MM.1S (cell line): ENCODE data around the gene PDSS2.

Experiments used
- DNase-seq: peaks from one replicate; pipeline ENCODE4 v3.0.0-alpha.2; 2015
- H2AFZ ChIP-seq: fragments of 300-600 bp; sonication (generic); 2 replicates; pipeline ENCODE4 v1.6.0; 2016; ENCODE audit warnings: antibody characterized with exemption, low read length
- H3F3A ChIP-seq: fragments of 300-600 bp; sonication (generic); 2 replicates; pipeline ENCODE4 v1.6.1; 2016; ENCODE audit warnings: mild to moderate bottlenecking, antibody characterized with exemption, low read length, moderate library complexity, mixed read lengths; ENCODE audit not compliant: insufficient read depth
- H3K27ac ChIP-seq: fragments of 300-600 bp; sonication (generic); 2 replicates; pipeline ENCODE4 v1.5.1; 2016; ENCODE audit warnings: mild to moderate bottlenecking, low read length
- H3K27me3 ChIP-seq: fragments of 300-600 bp; sonication (generic); replicated peaks from 2 replicates; pipeline ENCODE4 v1.6.0; 2016; ENCODE audit warnings: low read length; ENCODE audit not compliant: insufficient read depth
- H3K36me3 ChIP-seq: fragments of 300-600 bp; sonication (generic); replicated peaks from 2 replicates; pipeline ENCODE4 v1.6.1; 2016; ENCODE audit warnings: mild to moderate bottlenecking, low read length, mixed read lengths; ENCODE audit not compliant: insufficient read depth
- H3K4me1 ChIP-seq: fragments of 300-600 bp; sonication (generic); 2 replicates; pipeline ENCODE4 v1.6.1; 2016; ENCODE audit warnings: low read length, mixed read lengths
- H3K4me2 ChIP-seq: fragments of 300-600 bp; sonication (generic); 2 replicates; pipeline ENCODE4 v1.6.0; 2016; ENCODE audit warnings: low read depth, low read length
- H3K4me3 ChIP-seq: fragments of 300-600 bp; sonication (generic); 2 replicates; pipeline ENCODE4 v1.5.1; 2016; ENCODE audit warnings: low read length, mixed read lengths
- H3K79me2 ChIP-seq: fragments of 300-600 bp; sonication (generic); 2 replicates; pipeline ENCODE4 v1.6.1; 2016; ENCODE audit warnings: mixed run types, low read length, mixed read lengths
- H3K9ac ChIP-seq: fragments of 300-600 bp; sonication (generic); 2 replicates; pipeline ENCODE4 v1.6.1; 2016; ENCODE audit warnings: low read length, mixed read lengths
- H3K9me2 ChIP-seq: fragments of 300-600 bp; sonication (generic); replicated peaks from 2 replicates; pipeline ENCODE4 v1.6.1; 2016; ENCODE audit warnings: mild to moderate bottlenecking, low read length, mixed read lengths; ENCODE audit not compliant: insufficient read depth
- H3K9me3 ChIP-seq: fragments of 300-600 bp; sonication (generic); replicated peaks from 2 replicates; pipeline ENCODE4 v1.6.1; 2016; ENCODE audit warnings: mild to moderate bottlenecking, low read length, mixed read lengths; ENCODE audit not compliant: insufficient read depth
- H4K20me1 ChIP-seq: fragments of 300-600 bp; sonication (generic); 2 replicates; pipeline ENCODE4 v1.6.1; 2016; ENCODE audit warnings: mild to moderate bottlenecking, low read length, moderate library complexity, mixed read lengths; ENCODE audit not compliant: insufficient read depth
- EZH2 ChIP-seq: fragments of 300-600 bp; sonication (generic); optimal IDR thresholded peaks from 2 replicates; pipeline ENCODE3; 2017; ENCODE audit warnings: low read depth, mild to moderate bottlenecking, antibody characterized with exemption, low read length, mixed read lengths
- EZH2phosphoT487 ChIP-seq: fragments of 300-600 bp; sonication (generic); IDR thresholded peaks from 2 replicates; pipeline ENCODE4 v1.6.1; 2018; ENCODE audit warnings: antibody characterized with exemption, low read length
- TF ChIP-seq, protein P1 (sequence below): fragments of 300-600 bp; sonication (generic); IDR thresholded peaks from 2 replicates; pipeline ENCODE4 v1.5.1; 2016; ENCODE audit warnings: antibody characterized with exemption, low read length, mixed read lengths

Gene PDSS2

DNA sequence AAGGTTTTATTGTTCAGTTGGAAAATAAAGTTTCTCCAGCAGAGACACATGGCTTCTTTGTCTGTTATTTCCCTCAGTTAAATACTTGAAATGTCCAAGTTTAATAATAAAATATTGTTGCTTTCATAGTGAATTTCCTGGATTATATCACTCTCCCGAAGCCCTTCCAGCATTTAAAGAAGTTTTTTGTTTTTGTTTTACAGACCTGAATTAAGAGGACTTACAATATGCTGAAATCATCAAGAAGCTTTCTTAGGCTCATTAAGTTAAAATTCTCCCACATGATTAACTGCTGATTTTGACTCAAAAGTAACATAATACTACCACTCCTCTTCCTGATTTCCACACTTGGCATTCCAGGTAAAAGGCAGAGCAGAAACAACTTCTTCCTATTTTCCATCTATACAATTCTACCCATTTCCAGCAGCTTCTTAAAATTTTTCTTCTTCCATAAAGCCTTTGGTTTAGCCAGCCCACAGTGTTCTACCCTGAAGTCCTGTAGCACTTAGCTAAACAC is 35.8 kb downstream of the PDSS2 start:
- no peak for TF ChIP-seq EZH2
- no peak for TF ChIP-seq EZH2phosphoT487
- TF ChIP-seq, protein P1, sequence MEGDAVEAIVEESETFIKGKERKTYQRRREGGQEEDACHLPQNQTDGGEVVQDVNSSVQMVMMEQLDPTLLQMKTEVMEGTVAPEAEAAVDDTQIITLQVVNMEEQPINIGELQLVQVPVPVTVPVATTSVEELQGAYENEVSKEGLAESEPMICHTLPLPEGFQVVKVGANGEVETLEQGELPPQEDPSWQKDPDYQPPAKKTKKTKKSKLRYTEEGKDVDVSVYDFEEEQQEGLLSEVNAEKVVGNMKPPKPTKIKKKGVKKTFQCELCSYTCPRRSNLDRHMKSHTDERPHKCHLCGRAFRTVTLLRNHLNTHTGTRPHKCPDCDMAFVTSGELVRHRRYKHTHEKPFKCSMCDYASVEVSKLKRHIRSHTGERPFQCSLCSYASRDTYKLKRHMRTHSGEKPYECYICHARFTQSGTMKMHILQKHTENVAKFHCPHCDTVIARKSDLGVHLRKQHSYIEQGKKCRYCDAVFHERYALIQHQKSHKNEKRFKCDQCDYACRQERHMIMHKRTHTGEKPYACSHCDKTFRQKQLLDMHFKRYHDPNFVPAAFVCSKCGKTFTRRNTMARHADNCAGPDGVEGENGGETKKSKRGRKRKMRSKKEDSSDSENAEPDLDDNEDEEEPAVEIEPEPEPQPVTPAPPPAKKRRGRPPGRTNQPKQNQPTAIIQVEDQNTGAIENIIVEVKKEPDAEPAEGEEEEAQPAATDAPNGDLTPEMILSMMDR: no peak
- Histone ChIP-seq H3K27ac (no peak overlapping the region), H3K36me3 (no peaks in the 10 kb centered on the region), H3K27me3 (no peaks in the 10 kb centered on the region), H4K20me1 (no peaks in the 10 kb centered on the region), H3K9me3 (no peaks in the 10 kb centered on the region), H3K9me2 (no peaks in the 10 kb centered on the region), H3K4me2 (no peak overlapping the region), H3K79me2 (no peaks in the 10 kb centered on the region; the same call in 1 of the 2 replicates), H2AFZ (no peak overlapping the region), H3K4me1 (no peaks in the 10 kb centered on the region), H3K9ac (no peak overlapping the region), H3F3A (no peaks in the 10 kb centered on the region), H3K4me3 (no peak overlapping the region)
- DNase-seq: no peak

DNA sequence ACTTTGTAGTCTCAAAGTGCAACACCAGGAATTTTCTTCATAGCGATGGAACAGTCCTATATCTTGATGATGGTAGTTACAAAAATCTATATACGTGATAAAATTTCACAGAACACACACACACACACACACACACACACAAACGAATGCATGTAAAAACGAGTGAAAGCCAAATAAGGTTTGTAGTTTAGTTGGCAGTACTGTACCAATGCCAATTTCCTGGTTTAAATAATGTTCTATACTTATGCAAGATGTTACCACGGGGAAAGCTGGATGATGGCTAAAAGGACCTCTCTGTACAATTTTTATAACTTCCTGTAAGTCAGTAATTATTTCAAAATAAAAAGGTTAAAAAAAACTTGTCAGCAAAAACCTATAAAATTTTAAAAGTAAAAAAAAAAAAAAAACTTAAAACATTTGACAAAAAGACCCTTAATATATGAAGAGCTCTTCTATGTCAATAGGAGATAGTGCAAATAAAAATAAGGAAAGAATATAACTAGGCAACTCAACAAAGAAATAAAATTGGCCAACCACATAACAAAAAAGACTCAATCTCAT is 37.6 kb downstream of the PDSS2 start:
- no peaks in the 10 kb centered on the region for H3K9me3 ChIP-seq
- no peaks in the 10 kb centered on the region; the same call in 1 of the 2 replicates for H3K79me2 ChIP-seq
- no peak overlapping the region for H3K4me3 ChIP-seq
- H3K9ac ChIP-seq: no peak overlapping the region
- H3K27me3 ChIP-seq: no peaks in the 10 kb centered on the region
- no peaks in the 10 kb centered on the region for H4K20me1 ChIP-seq
- no peak overlapping the region for H3K27ac ChIP-seq
- no peaks in the 10 kb centered on the region for H3F3A ChIP-seq
- H3K4me1 ChIP-seq: no peaks in the 10 kb centered on the region
- no peak overlapping the region for H3K4me2 ChIP-seq
- no peak overlapping the region for H2AFZ ChIP-seq
- TF ChIP-seq, protein P1: no peak
- TF ChIP-seq EZH2 (no peak), EZH2phosphoT487 (no peak)
- DNase-seq: no peak
- H3K36me3 ChIP-seq: no peaks in the 10 kb centered on the region
- H3K9me2 ChIP-seq: no peaks in the 10 kb centered on the region

DNA sequence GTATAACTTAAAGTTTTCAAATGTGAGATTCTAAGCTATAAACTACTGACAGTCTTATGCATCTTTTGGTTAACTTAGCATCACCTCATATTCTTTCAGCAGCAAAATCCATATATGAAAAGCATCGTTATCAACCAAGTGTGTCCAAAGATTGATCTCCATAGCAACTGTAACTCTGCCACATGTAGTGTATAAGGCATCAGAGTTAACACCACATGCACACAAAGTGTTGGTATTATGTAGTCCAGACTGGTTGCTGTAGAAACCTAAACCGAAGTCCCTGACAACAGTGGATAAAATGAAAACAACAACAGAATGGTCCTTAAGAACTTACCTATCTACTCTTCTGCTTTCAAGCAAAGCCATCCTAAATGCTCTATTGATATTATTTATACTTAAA is 39.6 kb downstream of the PDSS2 start:
- no peak overlapping the region for H3K27ac ChIP-seq
- no peaks in the 10 kb centered on the region for H3K9me3 ChIP-seq
- H4K20me1 ChIP-seq: no peaks in the 10 kb centered on the region
- H2AFZ ChIP-seq: no peak overlapping the region
- H3K36me3 ChIP-seq: no peaks in the 10 kb centered on the region
- no peaks in the 10 kb centered on the region for H3K4me1 ChIP-seq
- H3K4me3 ChIP-seq: no peak overlapping the region
- H3K79me2 ChIP-seq: no peaks in the 10 kb centered on the region; the same call in 1 of the 2 replicates
- no peak for DNase-seq
- no peak overlapping the region for H3K4me2 ChIP-seq
- TF ChIP-seq, protein P1: no peak
- TF ChIP-seq EZH2phosphoT487 (no peak), EZH2 (no peak)
- H3K9ac ChIP-seq: no peak overlapping the region
- H3F3A ChIP-seq: no peaks in the 10 kb centered on the region
- no peaks in the 10 kb centered on the region for H3K9me2 ChIP-seq
- no peaks in the 10 kb centered on the region for H3K27me3 ChIP-seq
